ENCODE data around the gene LRWD1. TPM values are rescaled to one million over a fixed set of nuclear protein-coding genes. Genes with fewer than 3 reads are reported as not detected.
"Not testable (repeated sequence)": the region's sequence is repeated elsewhere in the genome, so short reads cannot be mapped to it uniquely, and the experiment has no call there.

The LRWD1 gene
- total RNA-seq, 4 donors from 2014 or later = 11.4 to 23.5 (median 16.4) TPM

DNA sequence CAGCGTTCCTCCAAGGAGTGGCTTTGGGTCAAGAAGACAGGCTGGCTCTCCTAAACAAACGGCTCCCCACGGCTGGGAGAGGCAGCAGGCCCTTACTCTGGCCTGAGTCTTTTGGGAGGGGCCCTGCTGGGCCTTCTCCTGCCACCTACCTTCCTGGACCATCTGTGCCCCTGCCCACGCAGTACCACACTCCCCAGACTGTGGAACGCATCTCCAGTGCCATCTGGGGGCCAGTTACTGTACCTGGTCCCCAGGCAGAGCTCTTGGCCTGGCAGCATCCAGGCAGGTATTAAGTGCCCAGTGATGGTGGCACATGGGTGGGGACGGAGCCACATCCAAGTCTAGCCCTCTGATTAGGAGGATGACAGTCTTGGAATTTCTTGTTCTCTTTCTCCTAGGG, 14.5 kb upstream of the LRWD1 start:
- Histone ChIP-seq H3K4me1 (no peaks in the 10 kb centered on the region), H3K36me3 (peaks cover 14 to 17% of the 10 kb centered on the region in 2 donors), H3K27me3 (no peaks in the 10 kb centered on the region), H3K27ac (no peak overlapping the region), H3K4me3 (replicated peaks in 1 of 3) (no peak overlapping the region), H3K9me3 (no peaks in the 10 kb centered on the region)
- WGBS, 2 donors = 79 to 81% methylated on average over 5 to 6 of the region's 6 CpGs
- no peak for DNase-seq
- no peak for TF ChIP-seq POLR2A (IDR thresholded peaks at IDR 0.05)
- TF ChIP-seq, protein P1, sequence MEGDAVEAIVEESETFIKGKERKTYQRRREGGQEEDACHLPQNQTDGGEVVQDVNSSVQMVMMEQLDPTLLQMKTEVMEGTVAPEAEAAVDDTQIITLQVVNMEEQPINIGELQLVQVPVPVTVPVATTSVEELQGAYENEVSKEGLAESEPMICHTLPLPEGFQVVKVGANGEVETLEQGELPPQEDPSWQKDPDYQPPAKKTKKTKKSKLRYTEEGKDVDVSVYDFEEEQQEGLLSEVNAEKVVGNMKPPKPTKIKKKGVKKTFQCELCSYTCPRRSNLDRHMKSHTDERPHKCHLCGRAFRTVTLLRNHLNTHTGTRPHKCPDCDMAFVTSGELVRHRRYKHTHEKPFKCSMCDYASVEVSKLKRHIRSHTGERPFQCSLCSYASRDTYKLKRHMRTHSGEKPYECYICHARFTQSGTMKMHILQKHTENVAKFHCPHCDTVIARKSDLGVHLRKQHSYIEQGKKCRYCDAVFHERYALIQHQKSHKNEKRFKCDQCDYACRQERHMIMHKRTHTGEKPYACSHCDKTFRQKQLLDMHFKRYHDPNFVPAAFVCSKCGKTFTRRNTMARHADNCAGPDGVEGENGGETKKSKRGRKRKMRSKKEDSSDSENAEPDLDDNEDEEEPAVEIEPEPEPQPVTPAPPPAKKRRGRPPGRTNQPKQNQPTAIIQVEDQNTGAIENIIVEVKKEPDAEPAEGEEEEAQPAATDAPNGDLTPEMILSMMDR (IDR thresholded peaks at IDR 0.05) = no peak
- intact Hi-C loops (cut with DNase I) = no loop called here

DNA sequence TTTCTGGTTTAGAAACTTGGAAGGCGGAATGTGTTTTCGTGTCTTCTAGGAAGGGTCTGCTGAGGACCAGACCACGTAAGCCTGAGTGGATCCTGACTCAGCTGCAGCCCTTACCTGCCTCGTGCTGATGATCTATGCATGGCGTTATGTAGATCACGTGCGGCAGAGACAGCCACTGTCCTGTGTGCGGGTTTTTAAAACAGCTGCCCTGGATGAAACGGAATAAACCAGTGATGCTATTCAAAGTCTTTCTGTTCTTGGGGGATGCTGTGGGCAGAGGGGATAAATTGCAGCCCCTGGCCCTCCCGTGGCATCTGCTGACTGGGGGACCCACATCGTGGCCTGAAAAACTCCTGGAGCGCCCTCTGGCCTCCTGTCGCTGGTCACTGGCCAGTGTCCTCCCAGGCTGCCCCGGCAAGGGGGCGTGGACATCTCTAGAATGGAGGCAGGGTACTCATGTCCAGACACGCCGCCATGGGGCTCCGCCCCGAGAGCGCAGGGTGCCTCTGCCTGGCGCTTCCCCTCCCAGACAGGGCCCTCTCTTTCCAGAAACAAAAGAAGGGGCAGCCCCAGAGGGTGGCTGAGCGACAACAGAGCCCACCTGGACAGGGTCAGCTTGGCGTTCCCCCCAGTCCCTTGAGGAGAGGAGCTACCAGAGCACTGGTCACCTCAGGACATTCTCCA, 13.3 kb upstream of the LRWD1 start:
- intact Hi-C loops (cut with DNase I) = no loop called here
- 61 to 66% methylated on average over 10 to 16 of the region's 23 CpGs for WGBS, 2 donors
- H3K36me3 ChIP-seq = peaks cover 11 to 13% of the 10 kb centered on the region in 2 donors

DNA sequence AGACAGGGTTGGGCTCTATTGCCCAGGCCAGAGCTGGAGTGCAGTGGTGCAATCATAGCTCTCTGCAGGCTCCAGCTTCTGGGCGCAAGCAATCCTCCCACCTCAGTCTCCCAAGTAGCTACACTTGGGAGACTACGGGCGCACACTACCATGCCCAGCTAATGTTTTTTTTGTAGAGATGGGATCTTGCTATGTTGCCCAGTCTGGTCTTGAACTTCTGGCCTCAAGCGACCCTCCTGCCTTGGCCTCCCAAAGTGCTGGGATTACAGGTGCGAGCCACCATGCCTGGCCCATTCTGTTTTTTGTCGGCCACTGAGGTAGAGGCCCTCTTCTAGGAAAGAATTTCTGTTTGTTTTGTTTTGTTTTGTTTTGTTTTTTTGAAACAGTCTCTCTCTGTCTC, 12.3 kb upstream of the LRWD1 start:
- 94 to 96% methylated on average over 6 of the region's 6 CpGs for WGBS, 2 donors
- no peak for DNase-seq
- intact Hi-C loops (cut with DNase I) = no loop called here
- no peaks in the 10 kb centered on the region for H3K9me3 ChIP-seq
- H3K27me3 ChIP-seq = no peaks in the 10 kb centered on the region
- no peak for TF ChIP-seq POLR2A (IDR thresholded peaks at IDR 0.05)
- TF ChIP-seq, protein P1 (IDR thresholded peaks at IDR 0.05) = no peak
- H3K36me3 ChIP-seq = peaks cover 10 to 11% of the 10 kb centered on the region in 2 donors
- no peak overlapping the region for H3K27ac ChIP-seq
- no peak overlapping the region for H3K4me3 ChIP-seq (replicated peaks in 1 of 3)
- no peaks in the 10 kb centered on the region for H3K4me1 ChIP-seq

More for the DNA sequence above, 13.3 kb upstream of the LRWD1 start:
- H3K4me1 ChIP-seq = no peaks in the 10 kb centered on the region
- DNase-seq = peak; percentile 35 to 36
- TF ChIP-seq POLR2A (IDR thresholded peaks at IDR 0.05) = no peak
- TF ChIP-seq, protein P1 (IDR thresholded peaks at IDR 0.05) = no peak
- no peaks in the 10 kb centered on the region for H3K9me3 ChIP-seq
- H3K27me3 ChIP-seq = no peaks in the 10 kb centered on the region
- no peak overlapping the region for H3K4me3 ChIP-seq (replicated peaks in 1 of 3)
- H3K27ac ChIP-seq = no peak overlapping the region

DNA sequence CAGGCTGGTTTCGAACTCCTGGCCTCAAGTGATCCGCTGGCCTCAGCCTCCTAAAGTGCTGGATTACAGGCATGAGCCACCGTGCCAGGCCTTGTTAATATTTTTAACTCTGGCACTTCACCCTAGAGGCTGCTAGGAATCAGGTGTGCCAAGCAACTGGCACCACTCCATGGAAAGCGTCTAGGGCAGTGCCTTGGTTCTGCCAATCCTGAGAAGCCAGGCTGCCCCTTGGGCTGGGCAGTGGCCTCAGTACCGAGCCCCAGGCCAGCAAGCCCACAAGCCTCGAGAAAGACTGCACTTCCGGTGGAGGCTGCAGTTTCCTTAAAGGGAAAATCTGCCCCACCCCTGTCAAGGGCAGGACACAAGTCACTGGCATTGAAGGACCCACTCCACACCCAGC, 11.5 kb upstream of the LRWD1 start:
- peak; percentile 79 to 88 for DNase-seq
- Histone ChIP-seq H3K27ac (peak overlapping the region in 2 of 3 donors; percentile 44 to 50), H3K4me1 (no peaks in the 10 kb centered on the region), H3K9me3 (no peaks in the 10 kb centered on the region), H3K4me3 (replicated peaks in 1 of 3) (no peak overlapping the region), H3K36me3 (peaks cover 15 to 16% of the 10 kb centered on the region in 2 donors), H3K27me3 (no peaks in the 10 kb centered on the region)
- WGBS, 2 donors = 67 to 81% methylated on average over 3 to 4 of the region's 7 CpGs
- no peak for TF ChIP-seq POLR2A (IDR thresholded peaks at IDR 0.05)
- TF ChIP-seq, protein P1 (IDR thresholded peaks at IDR 0.05) = no peak
- intact Hi-C loops (cut with DNase I) = no loop called here

DNA sequence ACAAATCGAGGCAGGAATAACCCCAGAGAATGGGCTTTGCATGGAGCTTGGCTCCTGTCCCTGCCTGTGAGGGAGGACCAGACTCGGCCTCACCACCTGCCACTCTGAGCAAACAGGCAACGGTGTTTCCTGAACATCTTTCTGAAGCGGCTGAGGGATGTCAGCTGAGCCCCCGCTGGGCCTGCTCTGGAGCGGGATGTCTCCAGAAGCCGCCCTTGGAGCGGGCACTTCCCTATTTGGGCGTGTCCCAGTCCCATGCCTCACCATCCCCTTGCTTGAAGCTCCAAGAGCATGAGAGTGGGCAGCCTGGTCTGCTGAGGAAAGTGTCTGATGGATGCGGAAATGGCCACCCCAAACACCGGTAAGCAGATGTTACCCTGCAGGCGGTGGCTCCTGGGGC, 10.3 kb upstream of the LRWD1 start:
- WGBS, 2 donors = 79 to 89% methylated on average over 4 to 9 of the region's 12 CpGs
- H3K27ac ChIP-seq = no peak overlapping the region
- TF ChIP-seq POLR2A (IDR thresholded peaks at IDR 0.05) = no peak
- TF ChIP-seq, protein P1 (IDR thresholded peaks at IDR 0.05) = no peak
- intact Hi-C loops (cut with DNase I) = no loop called here
- H3K9me3 ChIP-seq = no peaks in the 10 kb centered on the region
- H3K4me1 ChIP-seq = no peaks in the 10 kb centered on the region
- H3K27me3 ChIP-seq = no peaks in the 10 kb centered on the region
- DNase-seq = no peak
- no peak overlapping the region for H3K4me3 ChIP-seq (replicated peaks in 1 of 3)
- peaks cover 16 to 19% of the 10 kb centered on the region in 2 donors for H3K36me3 ChIP-seq

DNA sequence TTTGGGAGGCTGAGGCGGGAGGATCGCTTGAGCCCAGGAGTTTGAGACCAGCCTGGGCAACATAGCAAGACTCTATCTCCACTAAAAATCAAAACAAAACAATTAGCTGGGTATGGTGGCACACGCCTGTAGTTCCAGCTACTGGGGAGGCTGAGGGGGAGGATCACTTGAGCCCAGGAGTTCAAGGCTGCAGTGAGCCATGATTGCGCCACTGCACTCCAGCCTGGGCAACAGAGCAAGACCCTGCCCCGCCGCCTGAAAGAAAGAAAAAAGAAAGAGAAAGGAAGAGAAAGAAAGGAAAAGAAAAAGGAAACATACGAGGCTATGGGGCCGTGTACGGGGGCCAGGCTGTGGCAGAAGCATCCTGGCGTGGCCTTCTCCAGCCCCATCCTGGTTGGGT, 9.9 kb upstream of the LRWD1 start:
- H3K4me1 ChIP-seq; intact Hi-C loops (cut with DNase I); H3K4me3 ChIP-seq (replicated peaks in 1 of 3); H3K9me3 ChIP-seq; DNase-seq; H3K27me3 ChIP-seq; H3K27ac ChIP-seq: not testable (repeated sequence)
- 95 to 96% methylated on average over 10 of the region's 10 CpGs for WGBS, 2 donors
- peaks cover 16 to 19% of the 10 kb centered on the region in 2 donors for H3K36me3 ChIP-seq

Data from thyroid gland (tissue), 4 donors.